Activated T-cell treated with anti-CD3 and anti-CD28 coated beads for 1 hour (primary cell): ENCODE results near the gene RECK.

Source experiments
- DNase-seq: peaks from one replicate; pipeline ENCODE4 v3.0.0-alpha.2; 2020; ENCODE audit warnings: low read depth

The RECK gene

GRCh38 chr9:36023260-36024048 lies 13.3 kb upstream of the RECK start:
- peak; percentile 48 for DNase-seq

- DNase-seq = no peak
Observed at GRCh38 chr9:36025746-36026145, 11.0 kb upstream of the RECK start.

- no peak for DNase-seq
Observed at GRCh38 chr9:36029202-36029601, 7.5 kb upstream of the RECK start.

GRCh38 chr9:36029765-36030528 lies 6.8 kb upstream of the RECK start:
- DNase-seq = no peak

GRCh38 chr9:36030871-36031270 lies 5.8 kb upstream of the RECK start:
- no peak for DNase-seq

- DNase-seq = no peak
Observed at GRCh38 chr9:36031774-36032555, 4.7 kb upstream of the RECK start.

- no peak for DNase-seq
Observed at GRCh38 chr9:36033788-36034187, 2.9 kb upstream of the RECK start.

GRCh38 chr9:36034234-36034633 lies 2.5 kb upstream of the RECK start:
- no peak for DNase-seq

- DNase-seq = no peak
Observed at GRCh38 chr9:36035006-36035405, 1.7 kb upstream of the RECK start.

- no peak for DNase-seq
Observed at GRCh38 chr9:36036253-36036779, 397 bp upstream of the RECK start.

- DNase-seq = peak; percentile 7
Observed at GRCh38 chr9:36037549-36038122, 923 bp downstream of the RECK start.

GRCh38 chr9:36039121-36039520 lies 2.4 kb downstream of the RECK start:
- no peak for DNase-seq

GRCh38 chr9:36039696-36040095 lies 3.0 kb downstream of the RECK start:
- DNase-seq = no peak

- no peak for DNase-seq
Observed at GRCh38 chr9:36040271-36040925, 3.7 kb downstream of the RECK start.

GRCh38 chr9:36041506-36041905 lies 4.8 kb downstream of the RECK start:
- no peak for DNase-seq

- DNase-seq = no peak
Observed at GRCh38 chr9:36045610-36046009, 8.9 kb downstream of the RECK start.

- no peak for DNase-seq
Observed at GRCh38 chr9:36046923-36047322, 10.2 kb downstream of the RECK start.

GRCh38 chr9:36049408-36049807 lies 12.7 kb downstream of the RECK start:
- no peak for DNase-seq

- no peak for DNase-seq
Observed at GRCh38 chr9:36050476-36050875, 13.8 kb downstream of the RECK start.

GRCh38 chr9:36051317-36051716 lies 14.6 kb downstream of the RECK start:
- DNase-seq = no peak

- DNase-seq = no peak
Observed at GRCh38 chr9:36053971-36054370, 17.3 kb downstream of the RECK start.

- DNase-seq = no peak
Observed at GRCh38 chr9:36056896-36057295, 20.2 kb downstream of the RECK start.
